CD14-positive monocyte (primary cell): ENCODE results near the gene FKBP15. TPM values are rescaled to one million over a fixed set of nuclear protein-coding genes. Genes with fewer than 3 reads are reported as not detected.

Source experiments
- DNase-seq, 3 donors: peaks; one replicate each; pipeline ENCODE4 v3.0.0-alpha.2; 2011 to 2022
- H2AFZ ChIP-seq: 2 replicates; pipeline ENCODE4 v1.6.0; 2012; ENCODE audit warnings: mild to moderate bottlenecking, low read depth, low read length, inconsistent platforms; ENCODE audit not compliant: insufficient read depth, poor library complexity, severe bottlenecking
- H3K27ac ChIP-seq, 2 donors: 1 replicate in 1 of 2; 2 replicates in 1 of 2; pipeline ENCODE4 v1.5.1; 2012 to 2013; ENCODE audit warnings: low read length in 2 of 2, control low read depth in 1 of 2, inconsistent platforms in 1 of 2, low read depth in 1 of 2, mild to moderate bottlenecking in 1 of 2
- H3K27me3 ChIP-seq, 2 donors: one replicate each; pipeline versions ENCODE4 v1.6.0 to v1.6.1; 2011 to 2013; ENCODE audit warnings: low read length in 2 of 2; ENCODE audit not compliant: control insufficient read depth in 2 of 2, insufficient read depth in 2 of 2
- H3K36me3 ChIP-seq, 2 donors: replicated peaks in 1 of 2; 1 replicate in 1 of 2; 2 replicates in 1 of 2; pipeline versions ENCODE4 v1.5.1 to v1.6.1; 2012 to 2013; ENCODE audit warnings: low read length in 2 of 2, control low read depth in 1 of 2, inconsistent platforms in 1 of 2, mild to moderate bottlenecking in 1 of 2; ENCODE audit not compliant: insufficient read depth in 2 of 2, control insufficient read depth in 1 of 2
- H3K4me1 ChIP-seq, 2 donors: 1 replicate in 1 of 2; 2 replicates in 1 of 2; pipeline versions ENCODE4 v1.5.1 to v1.6.1; 2012 to 2013; ENCODE audit warnings: low read length in 2 of 2, control low read depth in 1 of 2, inconsistent platforms in 1 of 2, mild to moderate bottlenecking in 1 of 2, moderate library complexity in 1 of 2; ENCODE audit not compliant: insufficient read depth in 2 of 2, control insufficient read depth in 1 of 2
- H3K4me2 ChIP-seq: replicated peaks from 2 replicates; pipeline ENCODE3; 2012; ENCODE audit warnings: low read length, moderate library complexity, mild to moderate bottlenecking; ENCODE audit not compliant: poor library complexity, severe bottlenecking; ENCODE audit errors: extremely low read depth
- H3K4me3 ChIP-seq, 3 experiments: fragments of 200-600 bp in 1 of 3; sonication (generic) in 1 of 3; replicated peaks in 1 of 3; 1 replicate in 2 of 3; 2 replicates in 1 of 3; pipeline ENCODE4 v1.5.1; 2011 to 2013; ENCODE audit warnings: low read length in 3 of 3, mild to moderate bottlenecking in 3 of 3, control low read depth in 2 of 3, low read depth in 2 of 3, inconsistent platforms in 1 of 3, moderate library complexity in 1 of 3
- H3K79me2 ChIP-seq: 2 replicates; pipeline ENCODE4 v1.6.0; 2012; ENCODE audit warnings: mild to moderate bottlenecking, control low read depth, inconsistent platforms, low read length, moderate library complexity; ENCODE audit not compliant: insufficient read depth
- H3K9ac ChIP-seq: 2 replicates; pipeline ENCODE4 v1.6.0; 2017; ENCODE audit warnings: low read length, mild to moderate bottlenecking; ENCODE audit not compliant: insufficient read depth, poor library complexity, severe bottlenecking
- H3K9me3 ChIP-seq, 2 donors: replicated peaks in 1 of 2; 1 replicate in 1 of 2; 2 replicates in 1 of 2; pipeline versions ENCODE4 v1.5.1 to v1.6.1; 2012 to 2013; ENCODE audit warnings: low read length in 2 of 2, control low read depth in 1 of 2; ENCODE audit not compliant: control insufficient read depth in 1 of 2, insufficient read depth in 1 of 2
- H4K20me1 ChIP-seq: 2 replicates; pipeline ENCODE4 v1.6.0; 2012; ENCODE audit warnings: mild to moderate bottlenecking, low read length, control low read depth, moderate library complexity; ENCODE audit not compliant: insufficient read depth
- H3K27ac Mint-ChIP-seq, 7 donors: one replicate each; pipeline ENCODE4 v1.8.0; 2020; ENCODE audit warnings: mild to moderate bottlenecking in 7 of 7, mixed read lengths in 7 of 7, moderate library complexity in 6 of 7, inconsistent platforms in 2 of 7
- H3K27me3 Mint-ChIP-seq, 3 donors: one replicate each; pipeline ENCODE4 v1.8.0; 2021 to 2022; ENCODE audit warnings: low read depth in 3 of 3, mild to moderate bottlenecking in 3 of 3, mixed read lengths in 3 of 3, moderate library complexity in 3 of 3, inconsistent platforms in 1 of 3
- H3K36me3 Mint-ChIP-seq, 2 donors: one replicate each; pipeline ENCODE4 v1.8.0; 2020; ENCODE audit warnings: mixed read lengths in 2 of 2, inconsistent platforms in 1 of 2, mild to moderate bottlenecking in 1 of 2
- H3K4me1 Mint-ChIP-seq: one replicate; pipeline ENCODE4 v1.8.0; 2020; ENCODE audit warnings: mild to moderate bottlenecking, mixed read lengths
- H3K4me3 Mint-ChIP-seq, 2 donors: one replicate each; pipeline ENCODE4 v1.8.0; 2020; ENCODE audit warnings: mild to moderate bottlenecking in 2 of 2, mixed read lengths in 2 of 2, moderate library complexity in 1 of 2
- H3K9me3 Mint-ChIP-seq, 7 donors: one replicate each; pipeline ENCODE4 v1.8.0; 2020 to 2022; ENCODE audit warnings: mixed read lengths in 7 of 7, mild to moderate bottlenecking in 6 of 7, moderate library complexity in 6 of 7, inconsistent platforms in 2 of 7
- CTCF ChIP-seq: fragments of 200-600 bp; IDR thresholded peaks from one replicate; pipeline ENCODE4 v1.8.0; 2022; ENCODE audit warnings: antibody characterized with exemption, mild to moderate bottlenecking
- WGBS: methylation state at CpG from one replicate; pipeline ENCODE4 v1.1.5; 2013; ENCODE audit warnings: missing lambda C conversion rate; ENCODE audit not compliant: insufficient coverage; 5-methylcytosine and 5-hydroxymethylcytosine counted together
- intact Hi-C, 2 donors: fragments of 100-400 bp; cut with micrococcal nuclease; formaldehyde crosslinking; loops; one replicate each; pipeline versions ENCODE4 v1.15.0 to v1.15.1; 2023
- polyA plus RNA-seq, 3 donors: library from polyadenylated mRNA; depleted of rRNA in 1 of 3; unstranded in 2 of 3; stranded (reverse) in 1 of 3; fragments of 300-500 nt in 2 of 3; fragments of >200 nt in 1 of 3; fragmentation: Illumina TruSeq in 2 of 3; gene quantifications; 1 replicate in 2 of 3; 2 replicates in 1 of 3; pipeline ENCODE4 v1.2.3, GENCODE V29; 2012 to 2021

The FKBP15 gene
- polyA plus RNA-seq, 3 donors: 32.3 to 120 (median 55.7) TPM

- Histone ChIP-seq H3K79me2 (no peaks in the 10 kb centered on the region), H3K4me1 (no peaks in the 10 kb centered on the region), H3K4me3 (no peak overlapping the region), H3K36me3 (no peaks in the 10 kb centered on the region), H3K9ac (no peak overlapping the region), H3K27ac (no peak overlapping the region), H3K4me2 (no peak overlapping the region), H4K20me1 (no peaks in the 10 kb centered on the region), H3K27me3 (peaks cover 3% of the 10 kb centered on the region in 2 donors), H2AFZ (no peak overlapping the region), H3K9me3 (peaks cover 10 to 13% of the 10 kb centered on the region in 2 donors)
- Mint-ChIP-seq H3K4me3 (no peak overlapping the region), H3K4me1 (no peaks in the 10 kb centered on the region), H3K27ac (no peak overlapping the region), H3K9me3 (peaks cover 8 to 30% (median 24%) of the 10 kb centered on the region in 7 donors), H3K27me3 (peaks cover 7 to 21% (median 18%) of the 10 kb centered on the region in 3 donors), H3K36me3 (no peaks in the 10 kb centered on the region)
- DNase-seq: no peak
- TF ChIP-seq CTCF: no peak
- 100% methylated on average over 1 of the region's 3 CpGs for WGBS
- intact Hi-C loops: no loop called here
These were observed 82.3 kb downstream of the FKBP15 start for GRCh38 chr9:113138760-113139159.

GRCh38 chr9:113137196-113138168 is 83.6 kb downstream of the FKBP15 start:
- intact Hi-C loops: no loop called here
- no peak overlapping the region for H3K4me2 ChIP-seq
- H3K4me1 Mint-ChIP-seq: no peaks in the 10 kb centered on the region

More at GRCh38 chr9:113137196-113138168, 83.6 kb downstream of the FKBP15 start:
- H3K27me3 Mint-ChIP-seq: peaks cover 5 to 21% (median 12%) of the 10 kb centered on the region in 3 donors
- no peak for TF ChIP-seq CTCF
- no peaks in the 10 kb centered on the region for H3K36me3 Mint-ChIP-seq
- Histone ChIP-seq H3K9ac (no peak overlapping the region), H3K27me3 (peaks cover 0 to 3% of the 10 kb centered on the region in 2 donors), H3K9me3 (peaks cover 5 to 10% of the 10 kb centered on the region in 2 donors), H4K20me1 (no peaks in the 10 kb centered on the region), H3K4me1 (no peaks in the 10 kb centered on the region), H3K27ac (no peak overlapping the region), H3K4me3 (no peak overlapping the region), H3K79me2 (no peaks in the 10 kb centered on the region), H2AFZ (no peak overlapping the region), H3K36me3 (no peaks in the 10 kb centered on the region)
- 83% methylated on average over 7 of the region's 9 CpGs for WGBS
- H3K27ac Mint-ChIP-seq: no peak overlapping the region
- peaks cover 7 to 23% (median 21%) of the 10 kb centered on the region in 7 donors for H3K9me3 Mint-ChIP-seq
- DNase-seq: no peak
- H3K4me3 Mint-ChIP-seq: no peak overlapping the region
